ENCODE data around the gene PGAM5. TPM values are rescaled to one million over a fixed set of nuclear protein-coding genes. Genes with fewer than 3 reads are reported as not detected.

Gene PGAM5
- total RNA-seq, 1 experiment from 2014 or later, result 112 TPM

GRCh38 chr12:132702640-132703039 lies 8.0 kb upstream of the PGAM5 start:
- Histone ChIP-seq H3K9me3 (ENCODE audit: control insufficient read depth, low read depth, low read length) (no peaks in the 10 kb centered on the region), H2BK20ac (ENCODE audit: low read depth, low read length, poor library complexity, severe bottlenecking) (no peak overlapping the region), H4K8ac (replicated peaks; ENCODE audit: insufficient read length, low read depth, low read length) (no peak overlapping the region), H3K27me3 (ENCODE audit: insufficient read depth, low read length) (no peaks in the 10 kb centered on the region), H2BK120ac (ENCODE audit: low read depth, low read length, poor library complexity, severe bottlenecking) (no peak overlapping the region), H3K4ac (ENCODE audit: low read depth, low read length) (no peak overlapping the region), H4K5ac (ENCODE audit: insufficient read length, low read depth, low read length) (no peak overlapping the region), H3K23ac (ENCODE audit: insufficient read length, low read depth, low read length) (no peak overlapping the region), H2BK12ac (ENCODE audit: insufficient read length, low read depth, low read length) (no peak overlapping the region), H3T11ph (ENCODE audit: low read length) (no peak overlapping the region), H3K23me2 (ENCODE audit: insufficient read length, low read depth, low read length, poor library complexity, severe bottlenecking) (no peaks in the 10 kb centered on the region), H3K27ac (ENCODE audit: insufficient read length, low read depth, low read length) (no peak overlapping the region), H3K79me1 (ENCODE audit: insufficient read depth, low read depth, low read length, poor library complexity, severe bottlenecking) (no peaks in the 10 kb centered on the region), H2BK15ac (ENCODE audit: low read depth, low read length) (no peak overlapping the region), H3K4me1 (ENCODE audit: insufficient read depth, low read length) (no peaks in the 10 kb centered on the region), H4K91ac (ENCODE audit: insufficient read length, low read depth, low read length) (no peak overlapping the region), H3K56ac (ENCODE audit: insufficient read length, low read depth, low read length) (no peak overlapping the region), H2AFZ (ENCODE audit: low read length) (no peak overlapping the region), H3K18ac (ENCODE audit: insufficient read length, low read depth, low read length) (no peak overlapping the region), H3K9ac (ENCODE audit: extremely low read depth, insufficient read length, low read length) (no peak overlapping the region), H3K4me2 (ENCODE audit: insufficient read depth, insufficient read length, low read length) (no peak overlapping the region), H4K20me1 (ENCODE audit: control insufficient read depth, insufficient read depth, insufficient read length) (no peaks in the 10 kb centered on the region), H3K79me2 (ENCODE audit: insufficient read depth, low read length) (no peaks in the 10 kb centered on the region), H2AK5ac (ENCODE audit: insufficient read length, low read length) (no peak overlapping the region), H3K14ac (ENCODE audit: insufficient read depth, low read length) (no peak overlapping the region), H2BK5ac (ENCODE audit: insufficient read length, low read length) (no peak overlapping the region)
- TF ChIP-seq CTCF (conservative IDR thresholded peaks at IDR 0.05), result 0 out of 3 replicates have a peak, but pooled peaks have one; percentile 24
- DNase-seq, result no peak
- no peaks in the 10 kb centered on the region for H3K27me3 Mint-ChIP-seq (ENCODE audit: low read depth)
- H3K36me3 Mint-ChIP-seq (ENCODE audit: insufficient read depth in 1 of 3, low read depth in 3 of 3), result peaks cover 3 to 57% (median 28%) of the 10 kb centered on the region in 3 experiments; a peak in 6 of 7 replicates
- peaks cover 0 to 4% of the 10 kb centered on the region in 2 experiments; a peak in 2 of 5 replicates for H3K9me3 Mint-ChIP-seq
- peak overlapping the region in 1 of 3 experiments; percentile 52; a peak in 1 of 7 replicates for H3K27ac Mint-ChIP-seq
- no CpG with 5 or more reads among the region's 4 CpGs for WGBS (ENCODE audit: extremely low coverage, insufficient read length, low lambda C conversion rate)
- H3K4me1 Mint-ChIP-seq, result peaks cover 7 to 12% of the 10 kb centered on the region in 2 experiments; a peak in 3 of 4 replicates
- no peak overlapping the region for H3K4me3 Mint-ChIP-seq

All from H9 (cell line).